ENCODE data around the gene SLC26A11. TPM values are rescaled to one million over a fixed set of nuclear protein-coding genes. Genes with fewer than 3 reads are reported as not detected.

The SLC26A11 gene
- total and polyA plus RNA-seq, 2 of the 13 experiments (the other 11 are each of a cell fraction or from before 2014, with no cell fraction given): 8.7 to 13.2 TPM

DNA sequence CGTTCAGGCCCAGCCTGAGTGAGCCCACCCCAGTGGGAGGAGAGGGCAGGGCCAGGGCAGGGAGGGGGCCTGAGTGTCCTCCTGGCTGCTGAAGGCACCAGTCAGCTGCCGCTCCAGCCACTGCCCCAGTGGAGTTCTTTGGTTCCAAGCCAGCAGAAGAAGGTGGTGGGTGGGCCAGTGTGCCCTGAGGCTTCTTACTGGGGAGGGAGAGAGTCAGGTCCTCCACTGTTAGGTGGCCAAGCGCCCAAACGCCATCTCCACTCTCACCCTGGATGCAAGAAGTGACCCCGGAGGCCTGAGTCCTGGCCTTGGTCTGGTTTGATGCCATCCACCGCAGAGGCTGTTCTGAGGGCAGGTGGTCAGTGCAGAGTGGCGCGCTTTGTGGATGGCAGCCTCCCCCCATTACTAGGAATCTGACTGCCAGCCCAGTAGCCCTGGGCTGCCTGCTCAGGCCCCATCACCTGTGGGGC, 42.6 kb downstream of the SLC26A11 start (continued):
- TF ChIP-seq ZNF710 (CRISPR knock-in tag; IDR thresholded peaks at IDR 0.05; ENCODE audit: borderline replicate concordance): no peak
- TF ChIP-seq ZNF512 (CRISPR knock-in tag; IDR thresholded peaks at IDR 0.05): no peak
- 0 out of 2 replicates have a peak, but pooled peaks have one; percentile 60 for TF ChIP-seq MTERF4 (CRISPR knock-in tag; IDR thresholded peaks at IDR 0.05)
- TF ChIP-seq, protein P1, sequence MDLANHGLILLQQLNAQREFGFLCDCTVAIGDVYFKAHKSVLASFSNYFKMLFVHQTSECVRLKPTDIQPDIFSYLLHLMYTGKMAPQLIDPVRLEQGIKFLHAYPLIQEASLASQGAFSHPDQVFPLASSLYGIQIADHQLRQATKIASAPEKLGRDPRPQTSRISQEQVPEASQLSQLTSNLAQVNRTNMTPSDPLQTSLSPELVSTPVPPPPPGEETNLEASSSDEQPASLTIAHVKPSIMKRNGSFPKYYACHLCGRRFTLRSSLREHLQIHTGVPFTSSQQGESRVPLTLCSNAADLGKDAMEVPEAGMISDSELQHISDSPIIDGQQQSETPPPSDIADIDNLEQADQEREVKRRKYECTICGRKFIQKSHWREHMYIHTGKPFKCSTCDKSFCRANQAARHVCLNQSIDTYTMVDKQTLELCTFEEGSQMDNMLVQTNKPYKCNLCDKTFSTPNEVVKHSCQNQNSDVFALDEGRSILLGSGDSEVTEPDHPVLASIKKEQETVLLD (CRISPR knock-in tag; IDR thresholded peaks at IDR 0.05; ENCODE audit: low read depth): 0 out of 2 replicates have a peak, but pooled peaks have one; percentile 31
- peak; percentile 68; the same call in 1 of the 2 replicates for TF ChIP-seq TEAD2 (CRISPR knock-in tag; IDR thresholded peaks at IDR 0.05)
- no peak for TF ChIP-seq MIER2 (CRISPR knock-in tag; IDR thresholded peaks at IDR 0.05)
- no peak for TF ChIP-seq KLF11 (CRISPR knock-in tag; IDR thresholded peaks at IDR 0.05)
- TF ChIP-seq ZSCAN12 (CRISPR knock-in tag; IDR thresholded peaks at IDR 0.05): no peak
- no peak for TF ChIP-seq ZSCAN20 (CRISPR knock-in tag; IDR thresholded peaks at IDR 0.05; ENCODE audit: borderline replicate concordance)
- TF ChIP-seq RARA (CRISPR knock-in tag; IDR thresholded peaks at IDR 0.05): no peak
- TF ChIP-seq, protein P2, sequence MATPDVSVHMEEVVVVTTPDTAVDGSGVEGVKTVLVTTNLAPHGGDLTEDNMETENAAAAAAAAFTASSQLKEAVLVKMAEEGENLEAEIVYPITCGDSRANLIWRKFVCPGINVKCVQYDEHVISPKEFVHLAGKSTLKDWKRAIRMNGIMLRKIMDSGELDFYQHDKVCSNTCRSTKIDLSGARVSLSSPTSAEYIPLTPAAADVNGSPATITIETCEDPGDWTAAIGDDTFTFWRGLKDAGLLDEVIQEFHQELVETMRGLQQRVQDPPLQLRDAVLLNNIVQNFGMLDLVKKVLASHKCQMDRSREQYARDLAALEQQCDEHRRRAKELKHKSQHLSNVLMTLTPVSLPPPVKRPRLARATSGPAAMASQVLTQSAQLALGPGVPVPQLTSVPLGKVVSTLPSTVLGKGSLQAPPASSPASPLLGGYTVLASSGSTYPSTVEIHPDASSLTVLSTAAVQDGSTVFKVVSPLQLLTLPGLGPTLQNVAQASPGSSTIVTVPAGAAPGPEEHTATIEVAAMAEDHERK (CRISPR knock-in tag; IDR thresholded peaks at IDR 0.05; ENCODE audit: low read depth): no peak
- TF ChIP-seq, protein P3, sequence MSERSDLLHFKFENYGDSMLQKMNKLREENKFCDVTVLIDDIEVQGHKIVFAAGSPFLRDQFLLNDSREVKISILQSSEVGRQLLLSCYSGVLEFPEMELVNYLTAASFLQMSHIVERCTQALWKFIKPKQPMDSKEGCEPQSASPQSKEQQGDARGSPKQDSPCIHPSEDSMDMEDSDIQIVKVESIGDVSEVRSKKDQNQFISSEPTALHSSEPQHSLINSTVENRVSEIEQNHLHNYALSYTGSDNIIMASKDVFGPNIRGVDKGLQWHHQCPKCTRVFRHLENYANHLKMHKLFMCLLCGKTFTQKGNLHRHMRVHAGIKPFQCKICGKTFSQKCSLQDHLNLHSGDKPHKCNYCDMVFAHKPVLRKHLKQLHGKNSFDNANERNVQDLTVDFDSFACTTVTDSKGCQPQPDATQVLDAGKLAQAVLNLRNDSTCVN (CRISPR knock-in tag; IDR thresholded peaks at IDR 0.05; ENCODE audit: borderline replicate concordance): no peak
- TF ChIP-seq, protein P4, sequence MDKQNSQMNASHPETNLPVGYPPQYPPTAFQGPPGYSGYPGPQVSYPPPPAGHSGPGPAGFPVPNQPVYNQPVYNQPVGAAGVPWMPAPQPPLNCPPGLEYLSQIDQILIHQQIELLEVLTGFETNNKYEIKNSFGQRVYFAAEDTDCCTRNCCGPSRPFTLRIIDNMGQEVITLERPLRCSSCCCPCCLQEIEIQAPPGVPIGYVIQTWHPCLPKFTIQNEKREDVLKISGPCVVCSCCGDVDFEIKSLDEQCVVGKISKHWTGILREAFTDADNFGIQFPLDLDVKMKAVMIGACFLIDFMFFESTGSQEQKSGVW (CRISPR knock-in tag; IDR thresholded peaks at IDR 0.05; ENCODE audit: borderline replicate concordance): no peak
- no peak for TF ChIP-seq RFX1 (IDR thresholded peaks at IDR 0.05)
- no peak for TF ChIP-seq CCAR2 (optimal IDR thresholded peaks at IDR 0.05; ENCODE audit: low read depth, low read length)
- TF ChIP-seq CBX1 (IDR thresholded peaks at IDR 0.05; ENCODE audit: low read depth): no peak
- 0 out of 2 replicates have a peak, but pooled peaks have one; percentile 14 for TF ChIP-seq IRX3 (CRISPR knock-in tag; IDR thresholded peaks at IDR 0.05; ENCODE audit: borderline replicate concordance, low read depth)
- TF ChIP-seq ZNF367 (CRISPR knock-in tag; IDR thresholded peaks at IDR 0.05; ENCODE audit: borderline replicate concordance): no peak
- TF ChIP-seq POLR2A (IDR thresholded peaks at IDR 0.05; ENCODE audit: insufficient read depth in 1 of 2, low read depth in 2 of 2, low read length in 2 of 2): 0 out of 4 replicates have a peak, but pooled peaks of 1 of the 2 experiments have one; percentile 30

Data from HepG2 (cell line).